ENCODE data around the gene COPS2.
"Not testable (repeated sequence)": the region's sequence is repeated elsewhere in the genome, so short reads cannot be mapped to it uniquely, and the experiment has no call there.

Gene COPS2

GRCh38 chr15:49179433-49180190 is 24.2 kb upstream of the COPS2 start:
- Histone ChIP-seq H3K4me1 (ENCODE audit: control insufficient read depth, insufficient read depth, low read length) (no peaks in the 10 kb centered on the region), H3K36me3 (ENCODE audit: insufficient read depth, low read length) (no peaks in the 10 kb centered on the region), H3K9me3 (replicated peaks; ENCODE audit: low read length) (no peaks in the 10 kb centered on the region), H3K27me3 (ENCODE audit: control insufficient read depth, insufficient read depth, low read length) (no peaks in the 10 kb centered on the region), H3K9ac (ENCODE audit: low read depth, low read length) (no peak overlapping the region), H3K4me3 (ENCODE audit: low read length) (no peak overlapping the region), H3K4me2 (ENCODE audit: low read length) (no peak overlapping the region)

GRCh38 chr15:49178497-49178896 is 23.1 kb upstream of the COPS2 start:
- Histone ChIP-seq H3K4me3 (ENCODE audit: low read length) (no peak overlapping the region), H3K9me3 (replicated peaks; ENCODE audit: low read length) (no peaks in the 10 kb centered on the region), H3K4me1 (ENCODE audit: control insufficient read depth, insufficient read depth, low read length) (no peaks in the 10 kb centered on the region), H3K36me3 (ENCODE audit: insufficient read depth, low read length) (no peaks in the 10 kb centered on the region), H3K27me3 (ENCODE audit: control insufficient read depth, insufficient read depth, low read length) (no peaks in the 10 kb centered on the region), H3K9ac (ENCODE audit: low read depth, low read length) (no peak overlapping the region), H3K4me2 (ENCODE audit: low read length) (no peak overlapping the region)

DNA sequence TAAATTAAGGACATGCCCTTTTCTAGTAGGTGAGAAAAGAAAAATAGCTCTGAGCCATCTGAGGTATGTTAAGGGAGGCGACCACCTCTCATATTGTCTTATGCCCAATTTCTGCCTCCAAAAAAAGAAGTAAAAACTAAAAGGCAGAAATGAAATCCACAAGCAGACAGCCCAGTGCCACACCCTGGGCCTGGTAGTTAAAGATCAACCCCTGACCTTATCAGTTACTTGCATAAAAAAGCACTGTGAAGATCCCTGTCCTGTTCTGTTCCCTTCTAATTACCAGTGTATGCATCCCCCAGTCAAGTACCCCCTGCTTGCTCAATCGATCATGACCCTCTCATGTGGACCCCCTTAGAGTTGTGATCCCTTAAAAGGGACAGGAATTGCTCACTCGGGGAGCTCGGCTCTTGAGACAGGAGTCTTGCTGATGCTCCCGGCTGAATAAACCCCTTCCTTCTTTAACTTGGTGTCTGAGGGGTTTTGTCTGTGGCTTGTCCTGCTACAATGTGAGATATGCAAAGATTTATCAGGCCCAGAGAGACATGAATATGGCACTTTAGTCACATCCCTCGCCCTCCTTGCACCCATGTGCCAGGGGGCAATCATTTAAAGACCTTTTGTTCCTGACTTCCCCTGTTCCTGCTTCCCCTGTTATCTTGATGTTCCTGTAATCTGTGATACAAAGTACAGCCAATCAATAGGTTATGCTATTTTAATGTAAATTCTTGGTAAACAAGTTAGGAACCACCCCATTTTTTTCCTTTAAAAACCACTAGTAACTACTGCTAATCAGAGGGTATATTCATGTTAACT is 20.4 kb upstream of the COPS2 start:
- H3K9ac ChIP-seq (ENCODE audit: low read depth, low read length); H3K9me3 ChIP-seq (replicated peaks; ENCODE audit: low read length); H3K27me3 ChIP-seq (ENCODE audit: control insufficient read depth, insufficient read depth, low read length); H3K36me3 ChIP-seq (ENCODE audit: insufficient read depth, low read length); H3K4me2 ChIP-seq (ENCODE audit: low read length); H3K4me3 ChIP-seq (ENCODE audit: low read length); H3K4me1 ChIP-seq (ENCODE audit: control insufficient read depth, insufficient read depth, low read length): not testable (repeated sequence)

GRCh38 chr15:49174902-49175301 is 19.5 kb upstream of the COPS2 start:
- no peaks in the 10 kb centered on the region for H3K36me3 ChIP-seq (ENCODE audit: insufficient read depth, low read length)
- H3K4me2 ChIP-seq (ENCODE audit: low read length), result no peak overlapping the region
- no peak overlapping the region for H3K4me3 ChIP-seq (ENCODE audit: low read length)
- H3K27me3 ChIP-seq (ENCODE audit: control insufficient read depth, insufficient read depth, low read length), result no peaks in the 10 kb centered on the region
- no peak overlapping the region for H3K9ac ChIP-seq (ENCODE audit: low read depth, low read length)
- peaks cover 4% of the 10 kb centered on the region for H3K4me1 ChIP-seq (ENCODE audit: control insufficient read depth, insufficient read depth, low read length)
- no peaks in the 10 kb centered on the region for H3K9me3 ChIP-seq (replicated peaks; ENCODE audit: low read length)

GRCh38 chr15:49171790-49172189 is 16.4 kb upstream of the COPS2 start:
- Histone ChIP-seq H3K4me1 (ENCODE audit: control insufficient read depth, insufficient read depth, low read length) (peaks cover 4% of the 10 kb centered on the region), H3K36me3 (ENCODE audit: insufficient read depth, low read length) (no peaks in the 10 kb centered on the region), H3K9me3 (replicated peaks; ENCODE audit: low read length) (no peaks in the 10 kb centered on the region), H3K27me3 (ENCODE audit: control insufficient read depth, insufficient read depth, low read length) (no peaks in the 10 kb centered on the region), H3K4me3 (ENCODE audit: low read length) (no peak overlapping the region), H3K9ac (ENCODE audit: low read depth, low read length) (no peak overlapping the region), H3K4me2 (ENCODE audit: low read length) (peak overlapping the region; percentile 84)

- H3K36me3 ChIP-seq (ENCODE audit: insufficient read depth, low read length), result no peaks in the 10 kb centered on the region
- H3K9me3 ChIP-seq (replicated peaks; ENCODE audit: low read length), result no peaks in the 10 kb centered on the region
- H3K4me2 ChIP-seq (ENCODE audit: low read length), result peak within 1 kb of the TSS; percentile 84
- H3K4me3 ChIP-seq (ENCODE audit: low read length), result peak within 1 kb of the TSS; percentile 79
- H3K4me1 ChIP-seq (ENCODE audit: control insufficient read depth, insufficient read depth, low read length), result peaks cover 4% of the 10 kb centered on the region
- H3K27me3 ChIP-seq (ENCODE audit: control insufficient read depth, insufficient read depth, low read length), result no peaks in the 10 kb centered on the region
- peak within 1 kb of the TSS; percentile 84 for H3K9ac ChIP-seq (ENCODE audit: low read depth, low read length)
These were observed 14.6 kb upstream of the COPS2 start, which contains the start of gene GALK2 for GRCh38 chr15:49169880-49170597. GALK2 (plus strand) TSS chr15:49170247; CDS start chr15:49170323, 76 bp downstream.

- H3K27me3 ChIP-seq (ENCODE audit: control insufficient read depth, insufficient read depth, low read length), result no peaks in the 10 kb centered on the region
- H3K4me1 ChIP-seq (ENCODE audit: control insufficient read depth, insufficient read depth, low read length), result peaks cover 4% of the 10 kb centered on the region
- H3K4me3 ChIP-seq (ENCODE audit: low read length), result no peak overlapping the region
- H3K9ac ChIP-seq (ENCODE audit: low read depth, low read length), result no peak overlapping the region
- no peak overlapping the region for H3K4me2 ChIP-seq (ENCODE audit: low read length)
- no peaks in the 10 kb centered on the region for H3K9me3 ChIP-seq (replicated peaks; ENCODE audit: low read length)
- H3K36me3 ChIP-seq (ENCODE audit: insufficient read depth, low read length), result no peaks in the 10 kb centered on the region
These were observed 12.6 kb upstream of the COPS2 start for GRCh38 chr15:49168016-49168415.

GRCh38 chr15:49164865-49165264 is 9.5 kb upstream of the COPS2 start:
- H3K36me3 ChIP-seq (ENCODE audit: insufficient read depth, low read length), result no peaks in the 10 kb centered on the region
- no peaks in the 10 kb centered on the region for H3K4me1 ChIP-seq (ENCODE audit: control insufficient read depth, insufficient read depth, low read length)
- no peak overlapping the region for H3K4me2 ChIP-seq (ENCODE audit: low read length)
- H3K27me3 ChIP-seq (ENCODE audit: control insufficient read depth, insufficient read depth, low read length), result no peaks in the 10 kb centered on the region
- H3K9me3 ChIP-seq (replicated peaks; ENCODE audit: low read length), result no peaks in the 10 kb centered on the region
- no peak overlapping the region for H3K4me3 ChIP-seq (ENCODE audit: low read length)
- H3K9ac ChIP-seq (ENCODE audit: low read depth, low read length), result no peak overlapping the region

DNA sequence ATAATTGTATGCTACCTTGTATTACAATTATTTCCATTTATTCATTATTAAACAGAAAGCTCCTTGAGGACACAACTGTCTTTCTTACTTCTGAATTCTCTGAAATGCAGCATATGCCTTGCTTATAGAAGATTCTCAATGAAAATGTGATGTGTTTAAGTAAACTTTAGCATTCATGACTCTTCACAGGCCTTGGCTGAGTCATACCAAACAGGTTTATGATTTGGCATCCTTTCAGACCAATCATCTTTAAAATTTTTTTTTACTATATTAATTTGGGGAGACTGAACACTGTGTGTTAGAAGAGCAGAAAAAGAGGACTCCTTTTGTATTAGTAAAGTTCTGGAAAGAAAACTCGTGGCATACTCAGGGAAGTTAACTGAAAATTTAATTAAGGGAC is 8.3 kb upstream of the COPS2 start:
- no peaks in the 10 kb centered on the region for H3K27me3 ChIP-seq (ENCODE audit: control insufficient read depth, insufficient read depth, low read length)
- H3K36me3 ChIP-seq (ENCODE audit: insufficient read depth, low read length), result no peaks in the 10 kb centered on the region
- no peak overlapping the region for H3K9ac ChIP-seq (ENCODE audit: low read depth, low read length)
- H3K4me1 ChIP-seq (ENCODE audit: control insufficient read depth, insufficient read depth, low read length), result no peaks in the 10 kb centered on the region
- H3K9me3 ChIP-seq (replicated peaks; ENCODE audit: low read length), result no peaks in the 10 kb centered on the region
- no peak overlapping the region for H3K4me3 ChIP-seq (ENCODE audit: low read length)
- no peak overlapping the region for H3K4me2 ChIP-seq (ENCODE audit: low read length)

- Histone ChIP-seq H3K36me3 (ENCODE audit: insufficient read depth, low read length) (no peaks in the 10 kb centered on the region), H3K9ac (ENCODE audit: low read depth, low read length) (peak overlapping the region; percentile 82), H3K4me3 (ENCODE audit: low read length) (peak overlapping the region; percentile 83), H3K9me3 (replicated peaks; ENCODE audit: low read length) (no peaks in the 10 kb centered on the region), H3K4me1 (ENCODE audit: control insufficient read depth, insufficient read depth, low read length) (peaks cover 12% of the 10 kb centered on the region), H3K4me2 (ENCODE audit: low read length) (peak overlapping the region; percentile 77), H3K27me3 (ENCODE audit: control insufficient read depth, insufficient read depth, low read length) (no peaks in the 10 kb centered on the region)
These were observed 632 bp upstream of the COPS2 start for GRCh38 chr15:49155834-49156627.

- Histone ChIP-seq H3K4me2 (ENCODE audit: low read length) (peak overlapping the region; percentile 76), H3K9me3 (replicated peaks; ENCODE audit: low read length) (no peaks in the 10 kb centered on the region), H3K9ac (ENCODE audit: low read depth, low read length) (peak overlapping the region; percentile 94), H3K4me3 (ENCODE audit: low read length) (peak overlapping the region; percentile 86), H3K27me3 (ENCODE audit: control insufficient read depth, insufficient read depth, low read length) (no peaks in the 10 kb centered on the region), H3K4me1 (ENCODE audit: control insufficient read depth, insufficient read depth, low read length) (peaks cover 12% of the 10 kb centered on the region), H3K36me3 (ENCODE audit: insufficient read depth, low read length) (peaks cover 7% of the 10 kb centered on the region)
These were observed 645 bp downstream of the COPS2 start for GRCh38 chr15:49154799-49155109.

All from skeletal muscle satellite cell (primary cell).